ENCODE data around the gene MUCL3. TPM values are rescaled to one million over a fixed set of nuclear protein-coding genes. Genes with fewer than 3 reads are reported as not detected.
"Not testable (repeated sequence)": the region's sequence is repeated elsewhere in the genome, so short reads cannot be mapped to it uniquely, and the experiment has no call there.

Gene MUCL3
- total RNA-seq, 3 donors from 2014 or later = 0.03 TPM; not detected in 2

DNA sequence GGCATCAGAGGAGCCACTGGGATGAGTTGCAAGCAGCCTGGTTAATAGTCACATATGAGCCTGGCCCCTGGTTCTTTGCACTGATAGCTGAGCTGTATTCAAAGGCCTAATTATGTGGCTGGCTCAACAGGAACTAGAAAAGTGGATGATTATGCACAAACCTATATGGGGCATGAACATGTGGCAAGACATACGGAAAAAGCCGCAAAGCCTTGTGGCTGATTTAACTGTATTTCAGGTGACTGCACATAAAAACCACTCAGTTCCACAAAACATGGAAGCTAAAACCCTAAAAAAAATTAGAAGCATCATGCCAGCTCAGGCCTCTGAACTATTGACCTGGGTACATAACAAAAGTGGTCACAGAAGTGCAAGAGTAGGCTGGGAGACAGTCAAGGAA lies 56.5 kb downstream of the MUCL3 start:
- peaks cover 2% of the 10 kb centered on the region for H3K27me3 Mint-ChIP-seq (ENCODE audit: low read depth)
- DNase-seq = no peak
- H3K36me3 Mint-ChIP-seq (ENCODE audit: insufficient read depth) = no peaks in the 10 kb centered on the region
- ATAC-seq = no peak
- no peaks in the 10 kb centered on the region for H3K9me3 Mint-ChIP-seq
- H3K4me3 Mint-ChIP-seq = no peak overlapping the region
- peaks cover 2% of the 10 kb centered on the region for H3K4me1 Mint-ChIP-seq (ENCODE audit: low read depth)

DNA sequence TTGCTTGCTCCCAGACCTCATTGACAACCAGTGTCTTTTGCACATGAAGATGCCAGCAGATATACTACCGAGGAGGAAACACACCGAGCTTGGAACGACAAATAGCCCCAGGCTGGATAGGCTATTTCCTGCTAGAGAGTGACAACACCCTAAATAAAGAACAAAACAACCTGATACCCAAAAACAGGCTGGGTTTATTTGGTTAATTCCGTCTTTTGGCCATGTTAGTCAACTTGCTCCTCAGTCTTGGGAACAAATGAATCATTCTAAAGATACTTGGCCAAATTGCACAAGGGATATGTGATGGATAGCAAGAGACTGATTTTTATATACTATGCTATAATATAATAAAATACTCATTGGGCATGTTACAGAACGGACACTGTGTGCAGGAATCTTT lies 58.0 kb downstream of the MUCL3 start:
- no peak overlapping the region for H3K4me3 Mint-ChIP-seq
- H3K27me3 Mint-ChIP-seq (ENCODE audit: low read depth) = peaks cover 5% of the 10 kb centered on the region
- DNase-seq (no peak), ATAC-seq (no peak)
- H3K36me3 Mint-ChIP-seq (ENCODE audit: insufficient read depth) = no peaks in the 10 kb centered on the region
- H3K4me1 Mint-ChIP-seq (ENCODE audit: low read depth) = peaks cover 2% of the 10 kb centered on the region
- H3K9me3 Mint-ChIP-seq = no peaks in the 10 kb centered on the region

DNA sequence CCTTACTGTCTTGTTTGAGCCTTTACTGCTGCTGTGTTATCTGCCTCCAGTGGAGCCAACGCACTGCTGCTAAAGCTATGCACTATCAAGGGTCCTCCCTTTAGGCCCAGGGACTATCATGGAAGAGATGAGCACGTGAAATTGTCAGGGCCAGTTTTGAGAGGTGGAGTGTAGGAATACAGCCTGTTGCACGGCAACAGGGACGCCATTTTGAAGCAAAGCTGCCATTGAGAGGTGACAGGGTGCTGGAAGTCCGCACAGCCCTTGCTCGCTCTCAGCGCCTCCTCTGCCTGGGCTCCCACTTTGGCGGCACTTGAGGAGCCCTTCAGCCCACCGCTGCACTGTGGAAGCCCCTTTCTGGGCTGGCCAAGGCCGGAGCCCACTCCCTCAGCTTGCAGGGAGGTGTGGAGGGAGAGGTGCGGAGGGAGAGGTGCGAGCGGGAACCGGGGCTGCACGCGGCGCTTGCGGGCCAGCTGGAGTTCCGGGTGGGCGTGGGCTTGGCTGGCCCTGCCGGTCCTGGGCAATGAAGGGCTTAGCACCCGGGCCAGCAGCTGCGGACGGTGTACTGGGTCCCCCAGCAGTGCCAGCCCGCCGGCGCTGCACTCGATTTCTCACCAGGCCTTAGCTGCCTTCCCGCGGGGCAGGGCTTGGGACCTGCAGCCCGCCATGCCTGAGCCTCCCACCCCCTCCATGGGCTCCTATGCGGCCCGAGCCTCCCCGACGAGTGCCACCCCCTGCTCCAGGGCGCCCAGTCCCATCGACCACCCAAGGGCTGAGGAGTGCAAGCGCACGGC lies 59.5 kb downstream of the MUCL3 start:
- not testable (repeated sequence) for H3K4me3 Mint-ChIP-seq; DNase-seq; ATAC-seq; H3K27me3 Mint-ChIP-seq (ENCODE audit: low read depth); H3K36me3 Mint-ChIP-seq (ENCODE audit: insufficient read depth); H3K4me1 Mint-ChIP-seq (ENCODE audit: low read depth); H3K9me3 Mint-ChIP-seq

DNA sequence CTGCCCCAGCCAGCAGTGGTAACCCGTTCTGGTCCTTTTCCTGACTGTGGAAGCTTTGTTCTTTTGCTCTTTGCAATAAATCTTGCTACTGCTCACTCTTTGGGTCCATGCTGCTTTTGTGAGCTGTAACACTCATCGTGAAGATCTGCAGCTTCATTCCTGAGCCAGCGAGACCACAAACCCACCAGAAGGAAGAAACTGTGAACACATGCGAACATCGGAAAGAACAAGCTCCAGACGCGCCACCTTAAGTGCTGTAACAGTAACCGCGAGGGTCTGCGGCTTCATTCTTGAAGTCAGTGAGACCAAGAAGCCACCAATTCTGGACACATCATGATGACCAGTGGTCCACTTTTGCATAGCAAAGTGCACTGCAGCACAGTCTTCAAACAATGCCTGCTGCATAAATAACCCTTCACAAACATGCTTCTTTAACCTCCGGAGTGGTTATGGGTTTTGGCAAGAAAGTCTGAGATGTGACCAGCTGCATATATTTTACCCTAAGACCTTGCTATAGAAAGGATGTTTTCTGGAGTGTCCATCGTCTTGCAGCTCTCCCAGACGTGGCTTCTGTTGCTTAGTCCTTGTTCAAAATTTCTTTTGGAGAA lies 60.6 kb downstream of the MUCL3 start:
- H3K9me3 Mint-ChIP-seq = no peaks in the 10 kb centered on the region

DNA sequence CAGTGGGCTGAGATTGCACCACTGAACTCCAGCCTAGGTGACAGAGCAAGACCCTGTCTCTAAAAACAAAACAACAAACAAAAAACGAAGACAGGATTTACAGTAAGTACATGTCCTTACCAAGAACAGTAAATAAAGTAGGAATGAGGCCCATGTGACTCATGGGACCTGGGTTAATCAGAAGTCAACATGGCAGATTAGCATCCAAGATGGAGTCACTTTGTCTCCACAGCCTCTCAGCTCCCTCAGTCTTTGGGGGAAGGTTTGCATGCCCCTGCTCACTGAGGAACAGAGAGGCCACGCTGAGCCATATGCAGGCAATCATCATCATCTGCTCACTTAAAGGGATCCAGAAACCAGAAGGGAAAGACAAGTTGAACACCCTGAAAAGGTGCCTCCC lies 61.7 kb downstream of the MUCL3 start:
- ATAC-seq (no peak), DNase-seq (no peak)
- H3K9me3 Mint-ChIP-seq = no peaks in the 10 kb centered on the region
- peaks cover 10% of the 10 kb centered on the region for H3K27me3 Mint-ChIP-seq (ENCODE audit: low read depth)
- peaks cover 5% of the 10 kb centered on the region for H3K4me1 Mint-ChIP-seq (ENCODE audit: low read depth)
- no peaks in the 10 kb centered on the region for H3K36me3 Mint-ChIP-seq (ENCODE audit: insufficient read depth)
- no peak overlapping the region for H3K4me3 Mint-ChIP-seq

More for the DNA sequence above, 60.6 kb downstream of the MUCL3 start:
- H3K4me1 Mint-ChIP-seq (ENCODE audit: low read depth) = peaks cover 5% of the 10 kb centered on the region
- H3K27me3 Mint-ChIP-seq (ENCODE audit: low read depth) = peaks cover 9% of the 10 kb centered on the region
- no peaks in the 10 kb centered on the region for H3K36me3 Mint-ChIP-seq (ENCODE audit: insufficient read depth)
- H3K4me3 Mint-ChIP-seq = no peak overlapping the region
- DNase-seq (no peak), ATAC-seq (no peak)

Other genes with a start within 250 kb of the MUCL3 start
- gene NRM, start 250.0 kb upstream of the MUCL3 start, total RNA-seq = 10 to 100 TPM in 2 of 3 donors, 1 to 10 TPM in 1; 9.7 to 10.5 (median 10.2) TPM
- gene MDC1, start 223.7 kb upstream of the MUCL3 start, total RNA-seq = 10 to 100 TPM; 65.4 to 69.5 (median 65.8) TPM
- gene TUBB, start 220.6 kb upstream of the MUCL3 start, total RNA-seq = 1,000 to 10,000 TPM; 1,153 to 1,485 (median 1,301) TPM
- gene FLOT1, start 198.3 kb upstream of the MUCL3 start, total RNA-seq = 10 to 100 TPM; 93.0 to 98.1 (median 95.0) TPM
- 100 to 1,000 TPM; 519 to 552 (median 531) TPM for gene IER3, start 196.4 kb upstream of the MUCL3 start, total RNA-seq
- gene DDR1, start 56.5 kb upstream of the MUCL3 start, total RNA-seq = 10 to 100 TPM; 13.9 to 23.1 (median 14.2) TPM
- 10 to 100 TPM; 69.6 to 74.0 (median 73.8) TPM for gene GTF2H4, start 32.8 kb upstream of the MUCL3 start, total RNA-seq
- 10 to 100 TPM; 73.6 to 95.1 (median 79.3) TPM for gene VARS2, start 26.7 kb upstream of the MUCL3 start, total RNA-seq
- under 1 TPM in 1 of 3 donors, not detected in 2; 0.28 TPM for gene SFTA2, start 8.8 kb upstream of the MUCL3 start, total RNA-seq
- not detected for gene MUC21, start 42.7 kb downstream of the MUCL3 start, total RNA-seq
- not detected for gene MUC22, start 69.5 kb downstream of the MUCL3 start, total RNA-seq
- gene C6orf15, start 171.6 kb downstream of the MUCL3 start, total RNA-seq = not detected
- not detected for gene PSORS1C1, start 173.8 kb downstream of the MUCL3 start, total RNA-seq
- gene CDSN, start 179.5 kb downstream of the MUCL3 start, total RNA-seq = not detected
- gene PSORS1C2, start 198.1 kb downstream of the MUCL3 start, total RNA-seq = not detected
- gene CCHCR1, start 216.8 kb downstream of the MUCL3 start, total RNA-seq = 10 to 100 TPM; 22.1 to 23.4 (median 23.1) TPM
- 10 to 100 TPM; 28.8 to 31.1 (median 30.8) TPM for gene TCF19, start 217.6 kb downstream of the MUCL3 start, total RNA-seq
- gene POU5F1, start 229.7 kb downstream of the MUCL3 start, total RNA-seq = 1 to 10 TPM in 2 of 3 donors, under 1 TPM in 1; 0.63 to 1.4 (median 1.0) TPM

Measured in activated T-cell treated with anti-CD3 and anti-CD28 coated beads, Interleukin-2, amount 50 U/mL, for 4 hours (primary cell).